Transverse colon (tissue), 4 donors: ENCODE results near the gene SH3BP5L. TPM values are rescaled to one million over a fixed set of nuclear protein-coding genes. Genes with fewer than 3 reads are reported as not detected.
"Not testable (repeated sequence)": the region's sequence is repeated elsewhere in the genome, so short reads cannot be mapped to it uniquely, and the experiment has no call there.

Source experiments
- DNase-seq: peaks from one replicate; pipeline ENCODE4 v3.0.0-alpha.2; 2019
- H3K27ac ChIP-seq, 4 donors: fragments of 200-600 bp; sonication (generic); 2 replicates each; pipeline ENCODE4 v1.5.1; 2016 to 2018; ENCODE audit warnings: inconsistent platforms in 4 of 4
- H3K27me3 ChIP-seq: fragments of 200-600 bp; sonication (generic); 2 replicates; pipeline ENCODE4 v1.5.1; 2017; ENCODE audit warnings: inconsistent platforms
- H3K36me3 ChIP-seq, 4 donors: fragments of 200-600 bp; sonication (generic); 2 replicates each; pipeline ENCODE4 v1.5.1; 2017 to 2019; ENCODE audit warnings: inconsistent platforms in 4 of 4
- H3K4me1 ChIP-seq, 4 donors: fragments of 200-600 bp; sonication (generic); 2 replicates each; pipeline ENCODE4 v1.5.1; 2017 to 2020; ENCODE audit warnings: inconsistent platforms in 4 of 4
- H3K4me3 ChIP-seq, 4 donors: fragments of 200-600 bp; sonication (generic); 1 replicate in 1 of 4; 2 replicates in 3 of 4; pipeline versions ENCODE4 v1.5.1 to v1.6.1; 2017 to 2019; ENCODE audit warnings: inconsistent platforms in 4 of 4
- H3K9me3 ChIP-seq, 2 donors: fragments of 200-600 bp; sonication (generic); 2 replicates each; pipeline ENCODE4 v1.5.1; 2017 to 2019; ENCODE audit warnings: inconsistent platforms in 2 of 2
- CTCF ChIP-seq, 5 experiments: fragments of 200-600 bp in 3 of 5; fragments of 450-650 bp in 2 of 5; sonication (generic) in 3 of 5; IDR thresholded peaks; 1 replicate in 2 of 5; 2 replicates in 3 of 5; pipeline ENCODE4 v1.5.1; 2016 to 2017; ENCODE audit warnings: antibody characterized with exemption in 5 of 5, inconsistent platforms in 3 of 5, mild to moderate bottlenecking in 2 of 5, moderate library complexity in 1 of 5
- EP300 ChIP-seq: sonication (generic); formaldehyde crosslinking; IDR thresholded peaks from one replicate; pipeline ENCODE4 v1.6.1; 2017; ENCODE audit warnings: antibody characterized with exemption, low read depth
- POLR2A ChIP-seq: fragments of 450-650 bp; IDR thresholded peaks from one replicate; pipeline ENCODE4 v1.6.1; 2016; ENCODE audit warnings: antibody characterized with exemption, mild to moderate bottlenecking, moderate library complexity
- POLR2AphosphoS5 ChIP-seq, 3 donors: sonication (generic); formaldehyde crosslinking; IDR thresholded peaks; one replicate each; pipeline ENCODE4 v1.6.1; 2016; ENCODE audit warnings: antibody characterized with exemption in 3 of 3
- WGBS, 2 donors: methylation state at CpG; one replicate each; pipeline ENCODE4 v1.1.5; 2018; ENCODE audit warnings: low coverage in 1 of 2; 5-methylcytosine and 5-hydroxymethylcytosine counted together
- in situ Hi-C, 4 donors: fragments of 200-750 bp; cut with MboI; loops; one replicate each; pipeline versions ENCODE4 v1.15.0 to v1.15.1; 2017; ENCODE audit warnings: low sequenced_read_pairs in 3 of 4, low pct_ligation_motif_present in 1 of 4, low pct_unique_long_range_greater_than_20kb in 1 of 4
- intact Hi-C: fragments of 100-400 bp; cut with DNase I; formaldehyde crosslinking; loops from one replicate; pipeline ENCODE4 v1.15.1; 2023; ENCODE audit warnings: low total_unique reads
- total RNA-seq, 4 donors: library from RNA; depleted of rRNA; stranded (reverse); fragments of >200 nt; gene quantifications; one replicate each; pipeline ENCODE4 v1.1.0, GENCODE V29; 2016

Gene SH3BP5L
- total RNA-seq, 4 donors from 2014 or later, result 28.1 to 36.2 (median 31.4) TPM

GRCh38 chr1:248800459-248800858 lies 25.3 kb downstream of the SH3BP5L start:
- Histone ChIP-seq H3K4me3 (no peak overlapping the region), H3K36me3 (no peaks in the 10 kb centered on the region), H3K4me1 (peaks cover 0 to 17% (median 13%) of the 10 kb centered on the region in 4 donors), H3K27ac (no peak overlapping the region), H3K9me3 (peaks cover 0 to 1% of the 10 kb centered on the region in 2 donors), H3K27me3 (no peaks in the 10 kb centered on the region)
- intact Hi-C loops, result no loop called here
- in situ Hi-C loops, result no loop called here
- no peak for DNase-seq
- TF ChIP-seq POLR2AphosphoS5 (IDR thresholded peaks at IDR 0.05) (no peak), CTCF (IDR thresholded peaks at IDR 0.05) (no peak), POLR2A (no peak), EP300 (no peak)
- 71 to 77% methylated on average over 3 of the region's 3 CpGs for WGBS, 2 donors

GRCh38 chr1:248798791-248799190 lies 26.9 kb downstream of the SH3BP5L start:
- 82 to 86% methylated on average over 3 of the region's 3 CpGs for WGBS, 2 donors
- H3K9me3 ChIP-seq, result peaks cover 0 to 8% of the 10 kb centered on the region in 2 donors
- in situ Hi-C loops, result no loop called here

GRCh38 chr1:248794663-248795062 lies 31.1 kb downstream of the SH3BP5L start:
- intact Hi-C loops, result loop anchor here (5.0 kb wide), 1 partner anchor 782 kb away; the partner anchor contains the start of gene OR2L5

More at GRCh38 chr1:248798791-248799190, 26.9 kb downstream of the SH3BP5L start:
- Histone ChIP-seq H3K36me3 (no peaks in the 10 kb centered on the region), H3K27me3 (no peaks in the 10 kb centered on the region), H3K4me3 (no peak overlapping the region), H3K4me1 (peaks cover 0 to 3% (median 0%) of the 10 kb centered on the region in 4 donors), H3K27ac (no peak overlapping the region)
- no peak for TF ChIP-seq POLR2A
- no peak for TF ChIP-seq EP300
- TF ChIP-seq CTCF (IDR thresholded peaks at IDR 0.05), result no peak
- TF ChIP-seq POLR2AphosphoS5 (IDR thresholded peaks at IDR 0.05), result no peak
- intact Hi-C loops, result no loop called here
- no peak for DNase-seq

GRCh38 chr1:248793592-248793991 lies 32.1 kb downstream of the SH3BP5L start:
- no peak for TF ChIP-seq CTCF (IDR thresholded peaks at IDR 0.05)
- TF ChIP-seq POLR2AphosphoS5 (IDR thresholded peaks at IDR 0.05), result no peak
- TF ChIP-seq EP300, result no peak
- no peak for TF ChIP-seq POLR2A
- Histone ChIP-seq H3K27ac (no peak overlapping the region), H3K4me3 (no peak overlapping the region), H3K36me3 (no peaks in the 10 kb centered on the region), H3K4me1 (peaks cover 0 to 4% (median under 1%) of the 10 kb centered on the region in 4 donors), H3K9me3 (peaks cover 0 to 8% of the 10 kb centered on the region in 2 donors), H3K27me3 (no peaks in the 10 kb centered on the region)
- intact Hi-C loops (loop anchor here (5.0 kb wide), 1 partner anchor 781 kb away; the partner anchor contains the start of gene OR2L5), in situ Hi-C loops (no loop called here)
- no peak for DNase-seq

More at GRCh38 chr1:248794663-248795062, 31.1 kb downstream of the SH3BP5L start:
- in situ Hi-C loops, H3K4me1 ChIP-seq, H3K27me3 ChIP-seq, H3K9me3 ChIP-seq, H3K27ac ChIP-seq, DNase-seq, H3K4me3 ChIP-seq, H3K36me3 ChIP-seq: not testable (repeated sequence)
- 90 to 97% methylated on average over 5 of the region's 5 CpGs for WGBS, 2 donors

GRCh38 chr1:248792342-248792741 lies 33.4 kb downstream of the SH3BP5L start:
- TF ChIP-seq POLR2A (no peak), CTCF (IDR thresholded peaks at IDR 0.05) (no peak), POLR2AphosphoS5 (IDR thresholded peaks at IDR 0.05) (no peak), EP300 (no peak)
- no peak overlapping the region for H3K27ac ChIP-seq
- H3K27me3 ChIP-seq, result no peaks in the 10 kb centered on the region
- H3K36me3 ChIP-seq, result no peaks in the 10 kb centered on the region
- intact Hi-C loops, result loop anchor here (5.0 kb wide), 1 partner anchor 780 kb away; the partner anchor contains the start of gene OR2L5
- H3K4me1 ChIP-seq, result peaks cover 0 to 12% (median 0%) of the 10 kb centered on the region in 4 donors
- in situ Hi-C loops, result no loop called here
- no peak for DNase-seq
- peaks cover 0 to 8% of the 10 kb centered on the region in 2 donors for H3K9me3 ChIP-seq
- no peak overlapping the region for H3K4me3 ChIP-seq
- WGBS, 2 donors, result 78 to 94% methylated on average over 5 of the region's 5 CpGs
